Measurements from ENCODE around the gene PLK4.

DNA sequence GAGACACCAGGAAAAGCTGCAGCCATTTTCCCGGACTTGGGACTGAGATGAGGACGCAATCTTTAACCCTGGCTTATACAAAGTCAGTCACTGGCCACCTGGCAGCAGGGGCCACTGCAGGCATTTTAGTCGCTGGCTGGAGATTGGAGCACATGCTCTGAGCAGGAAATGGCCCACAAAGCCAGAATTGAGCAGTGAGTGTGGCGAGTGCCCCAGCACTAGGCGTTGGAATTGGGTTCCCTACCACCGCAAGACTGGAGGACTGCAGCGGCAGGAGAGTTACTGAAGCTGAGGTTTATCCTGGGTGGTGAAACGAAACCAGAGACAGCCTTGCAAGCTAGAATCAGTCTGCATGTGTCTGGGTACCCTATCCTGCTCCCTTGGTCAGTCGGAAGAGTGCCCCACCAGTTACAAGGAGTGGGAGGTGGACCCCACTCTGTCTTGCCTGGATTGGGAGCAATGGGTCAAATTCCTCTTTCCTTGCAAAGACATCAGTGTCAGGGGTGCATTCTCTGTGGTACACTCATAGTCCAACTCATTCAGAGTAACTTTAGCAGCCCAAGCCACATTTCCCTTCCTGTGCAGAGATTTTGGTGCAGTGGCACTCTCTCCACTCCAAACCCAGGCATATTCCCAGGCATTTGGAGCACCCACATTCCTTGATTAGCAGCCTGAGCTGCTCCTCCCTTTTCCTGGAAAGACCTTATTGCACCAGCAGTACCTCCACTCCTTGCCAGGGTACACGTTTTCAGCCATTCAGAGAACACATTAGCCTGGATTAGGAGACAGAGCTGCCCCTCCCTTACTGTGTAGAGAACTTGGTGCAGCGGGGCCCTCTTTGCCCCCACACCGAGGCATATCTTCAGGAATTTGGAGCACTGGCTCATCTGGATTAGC, 36.7 kb upstream of the PLK4 start:
- TF ChIP-seq POLR2A (IDR thresholded peaks at IDR 0.05; ENCODE audit: extremely low read depth, insufficient read length) = no peak
- TF ChIP-seq, protein P1, sequence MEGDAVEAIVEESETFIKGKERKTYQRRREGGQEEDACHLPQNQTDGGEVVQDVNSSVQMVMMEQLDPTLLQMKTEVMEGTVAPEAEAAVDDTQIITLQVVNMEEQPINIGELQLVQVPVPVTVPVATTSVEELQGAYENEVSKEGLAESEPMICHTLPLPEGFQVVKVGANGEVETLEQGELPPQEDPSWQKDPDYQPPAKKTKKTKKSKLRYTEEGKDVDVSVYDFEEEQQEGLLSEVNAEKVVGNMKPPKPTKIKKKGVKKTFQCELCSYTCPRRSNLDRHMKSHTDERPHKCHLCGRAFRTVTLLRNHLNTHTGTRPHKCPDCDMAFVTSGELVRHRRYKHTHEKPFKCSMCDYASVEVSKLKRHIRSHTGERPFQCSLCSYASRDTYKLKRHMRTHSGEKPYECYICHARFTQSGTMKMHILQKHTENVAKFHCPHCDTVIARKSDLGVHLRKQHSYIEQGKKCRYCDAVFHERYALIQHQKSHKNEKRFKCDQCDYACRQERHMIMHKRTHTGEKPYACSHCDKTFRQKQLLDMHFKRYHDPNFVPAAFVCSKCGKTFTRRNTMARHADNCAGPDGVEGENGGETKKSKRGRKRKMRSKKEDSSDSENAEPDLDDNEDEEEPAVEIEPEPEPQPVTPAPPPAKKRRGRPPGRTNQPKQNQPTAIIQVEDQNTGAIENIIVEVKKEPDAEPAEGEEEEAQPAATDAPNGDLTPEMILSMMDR (IDR thresholded peaks at IDR 0.05; ENCODE audit: low read depth, low read length) = no peak
- TF ChIP-seq, protein P2, sequence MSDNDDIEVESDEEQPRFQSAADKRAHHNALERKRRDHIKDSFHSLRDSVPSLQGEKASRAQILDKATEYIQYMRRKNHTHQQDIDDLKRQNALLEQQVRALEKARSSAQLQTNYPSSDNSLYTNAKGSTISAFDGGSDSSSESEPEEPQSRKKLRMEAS (IDR thresholded peaks at IDR 0.05; ENCODE audit: low read depth, low read length) = no peak
- no peak for TF ChIP-seq MYC (IDR thresholded peaks at IDR 0.05; ENCODE audit: low read depth, low read length)
